HG03066 (cell line): Measurements from ENCODE around the gene ZNF418.

Experiments used
- ATAC-seq: cut with Tn5 transposase; IDR thresholded peaks from one replicate; pipeline ENCODE4 v1.9.1; 2021; ENCODE audit warnings: low read depth; ENCODE audit not compliant: unreplicated experiment

Gene ZNF418

DNA sequence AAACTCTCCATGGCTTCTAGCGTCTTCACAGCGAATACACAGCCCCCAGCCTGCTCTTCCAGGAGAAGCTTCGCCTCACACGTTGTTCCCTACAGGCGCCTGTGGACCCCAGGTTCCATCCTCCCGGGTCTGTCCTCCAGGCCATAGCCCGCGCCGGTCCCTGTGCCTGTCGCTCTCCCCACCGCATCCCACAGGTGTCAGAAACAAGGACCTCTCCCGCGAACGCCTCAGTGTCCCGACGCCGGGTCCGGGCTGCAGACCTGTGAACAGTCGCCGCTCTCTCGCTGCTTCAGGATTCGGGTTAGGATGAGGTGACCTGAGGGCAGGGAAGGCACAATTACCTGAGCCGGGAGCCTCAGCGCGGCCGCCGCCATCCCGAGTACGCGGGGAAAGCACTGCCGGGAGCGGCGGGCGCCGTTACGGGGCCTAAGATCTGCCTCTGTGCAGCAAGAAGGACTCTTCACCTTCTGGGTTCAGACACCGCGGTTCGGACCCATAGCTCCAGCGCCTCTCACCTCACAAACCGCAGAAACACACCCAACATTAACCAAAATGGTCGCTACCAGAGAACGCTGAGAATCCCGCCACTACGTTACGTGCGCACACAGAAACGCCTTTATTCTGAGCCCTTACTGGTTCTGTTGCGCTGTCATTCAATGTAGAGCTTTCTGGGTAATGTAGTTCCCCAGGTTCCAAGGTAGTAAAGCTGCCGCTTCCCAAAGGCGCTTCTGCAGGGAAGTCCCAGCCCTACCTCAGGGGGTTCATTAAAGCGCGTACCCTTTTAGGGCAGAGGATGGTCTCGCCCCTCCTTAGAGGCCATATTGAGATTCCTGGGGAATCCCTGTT lies at the start of gene ZNF418:
Gene ZNF418 (minus strand): TSS at position 583 of the 846 bp plus-strand sequence. CDS start 1,580 bp downstream, outside the sequence.
- peak; percentile 60 for ATAC-seq

DNA sequence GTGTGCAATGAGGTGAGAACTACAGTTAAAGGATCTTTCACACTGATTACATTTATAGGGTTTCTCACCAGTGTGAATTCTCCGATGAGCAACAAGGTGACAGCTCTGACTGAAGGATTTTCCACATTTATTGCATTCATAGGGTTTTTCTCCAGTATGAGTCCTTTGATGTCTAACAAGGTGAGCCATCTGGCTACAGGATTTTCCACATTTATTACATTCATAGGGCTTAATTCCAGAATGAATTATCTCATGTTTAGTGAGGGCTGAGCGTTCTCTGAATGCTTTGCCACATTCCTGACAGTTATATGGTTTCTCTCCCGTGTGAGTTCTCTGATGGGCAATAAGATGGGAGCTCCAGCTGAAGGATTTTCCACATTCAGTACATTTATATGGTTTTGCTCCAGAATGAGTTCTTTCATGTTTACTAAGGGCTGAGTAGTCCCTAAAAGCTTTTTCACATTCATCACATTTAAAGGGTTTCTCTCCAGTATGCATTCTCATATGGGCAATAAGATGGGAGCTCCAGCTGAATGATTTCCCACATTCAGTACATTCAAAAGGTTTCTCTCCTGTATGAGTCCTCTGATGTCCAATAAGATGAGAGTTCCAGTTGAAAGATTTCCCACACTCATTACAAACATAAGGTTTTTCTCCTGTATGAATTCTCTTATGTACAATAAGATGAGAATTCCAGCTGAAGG lies 43.5 kb upstream of the ZNF418 start:
- ATAC-seq = no peak

DNA sequence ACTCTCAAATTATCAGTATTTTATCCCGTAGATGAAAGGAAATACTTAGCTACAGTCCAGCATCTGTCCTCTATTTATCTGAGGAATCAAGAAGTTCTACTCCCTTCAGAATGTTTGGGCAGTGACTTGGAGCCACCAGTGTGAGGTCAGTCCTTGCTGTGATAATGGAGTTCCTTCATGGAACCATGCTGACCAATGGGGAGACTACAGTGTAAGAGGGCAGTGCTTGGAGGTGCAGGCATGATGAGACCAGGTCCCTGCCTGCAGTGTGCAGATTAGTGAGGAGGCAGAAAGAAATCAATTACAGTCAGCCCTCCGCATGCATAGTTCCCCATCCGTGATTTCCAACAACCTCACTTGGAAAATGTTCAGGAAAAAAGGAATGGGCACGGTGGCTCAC lies 39.2 kb upstream of the ZNF418 start, which contains the start of gene C19orf18:
Gene C19orf18 (minus strand): TSS at position 101 of the 400 bp plus-strand sequence. CDS start 102 bp downstream, outside the sequence.
- no peak for ATAC-seq

DNA sequence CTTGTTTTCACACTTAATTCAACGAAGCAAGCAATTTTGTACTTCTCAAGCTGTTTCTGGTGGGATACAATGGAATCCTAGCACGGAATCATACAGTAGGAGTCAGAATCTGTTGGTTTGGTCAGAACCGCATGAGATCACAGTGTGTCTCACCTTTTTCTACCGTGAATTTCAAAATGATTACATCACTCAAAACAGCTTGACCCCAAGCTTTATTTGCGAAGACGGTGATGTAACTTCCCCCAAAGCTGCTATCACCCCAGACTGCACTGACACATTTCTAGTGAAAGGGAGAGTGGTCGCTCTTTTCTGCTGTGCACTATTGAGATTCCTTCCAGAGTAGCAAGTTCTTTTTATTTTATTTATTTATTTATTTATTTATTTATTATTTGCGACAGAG lies 29.6 kb upstream of the ZNF418 start:
- ATAC-seq = no peak

DNA sequence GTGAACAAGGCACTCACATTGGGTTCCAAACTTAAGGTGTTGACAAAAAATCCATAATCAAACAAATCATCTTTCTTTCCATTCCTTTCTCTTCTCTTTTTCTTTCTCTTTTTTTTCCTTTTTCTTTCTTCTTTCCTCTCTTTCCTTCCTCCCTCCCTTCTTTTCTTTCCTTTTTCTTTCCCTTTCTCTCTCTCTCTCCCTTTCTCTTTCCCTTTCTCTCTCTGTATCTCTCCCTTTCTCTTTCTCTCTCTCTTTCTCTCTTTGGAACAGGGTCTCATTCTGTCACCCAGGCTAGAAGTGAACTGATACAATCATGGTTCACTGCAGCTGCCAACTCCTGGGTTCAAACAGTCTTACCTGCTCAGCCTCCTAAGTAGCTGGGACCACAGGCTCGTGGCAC lies 26.6 kb upstream of the ZNF418 start:
- no peak for ATAC-seq

DNA sequence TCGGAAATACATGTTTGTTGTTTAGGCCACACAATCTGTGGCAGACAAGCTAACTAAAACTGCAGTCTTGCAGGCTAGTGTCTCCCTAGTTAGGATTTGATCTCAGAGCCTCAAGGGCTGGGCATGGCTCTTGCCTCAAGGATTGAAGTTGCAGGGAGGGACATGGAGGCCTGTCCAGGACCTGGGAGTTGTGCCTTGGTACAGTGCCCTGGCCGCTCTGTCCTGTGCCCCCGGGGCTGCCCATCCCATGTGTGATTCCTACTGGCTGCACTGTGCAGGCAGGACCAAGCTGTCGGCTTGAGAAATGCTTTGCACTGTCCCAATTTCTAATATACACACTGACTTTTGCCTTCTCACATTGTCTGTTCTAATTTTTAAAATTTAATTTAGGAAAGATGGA lies 19.8 kb upstream of the ZNF418 start:
- no peak for ATAC-seq

DNA sequence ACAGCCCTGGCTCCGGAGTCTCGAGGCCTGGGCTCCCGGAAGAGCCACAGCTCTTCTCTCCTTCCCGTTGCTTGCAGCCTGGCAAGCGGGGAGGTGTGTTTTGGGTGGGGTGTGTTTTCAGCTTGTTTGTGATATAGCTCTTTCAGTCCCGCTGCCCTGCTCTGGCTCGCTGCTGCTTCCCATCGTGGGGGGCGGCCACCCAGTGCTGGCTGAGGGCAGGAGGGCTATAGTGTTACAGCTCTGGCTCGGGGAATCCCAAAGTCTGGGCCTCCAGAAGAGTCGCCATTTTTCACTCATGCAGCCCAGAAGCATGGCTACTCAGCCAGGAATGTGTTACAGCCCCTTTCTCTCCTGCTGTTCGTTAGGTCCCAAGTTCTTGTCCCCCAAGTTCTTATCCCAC lies 14.5 kb upstream of the ZNF418 start:
- no peak for ATAC-seq

DNA sequence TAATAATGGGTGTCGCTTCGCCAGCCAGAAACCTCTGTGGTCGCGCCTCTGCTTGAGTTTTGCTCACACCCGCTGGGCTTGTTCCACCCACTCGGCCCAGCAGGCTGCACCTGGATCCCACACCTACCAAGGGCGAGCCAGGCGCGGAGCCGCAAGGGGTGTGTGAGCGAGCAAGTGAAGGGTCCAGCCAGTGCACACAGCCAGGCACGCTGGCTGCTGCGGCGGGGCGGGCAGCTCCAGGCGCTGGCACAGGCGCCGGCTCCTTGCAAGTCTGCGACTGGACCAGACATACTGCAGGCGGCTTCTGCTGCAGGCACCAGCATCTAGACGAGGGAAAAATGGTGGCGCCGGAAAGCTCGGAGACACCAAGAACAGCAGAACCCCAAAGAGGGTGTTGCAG lies 14.1 kb upstream of the ZNF418 start:
- ATAC-seq = no peak

DNA sequence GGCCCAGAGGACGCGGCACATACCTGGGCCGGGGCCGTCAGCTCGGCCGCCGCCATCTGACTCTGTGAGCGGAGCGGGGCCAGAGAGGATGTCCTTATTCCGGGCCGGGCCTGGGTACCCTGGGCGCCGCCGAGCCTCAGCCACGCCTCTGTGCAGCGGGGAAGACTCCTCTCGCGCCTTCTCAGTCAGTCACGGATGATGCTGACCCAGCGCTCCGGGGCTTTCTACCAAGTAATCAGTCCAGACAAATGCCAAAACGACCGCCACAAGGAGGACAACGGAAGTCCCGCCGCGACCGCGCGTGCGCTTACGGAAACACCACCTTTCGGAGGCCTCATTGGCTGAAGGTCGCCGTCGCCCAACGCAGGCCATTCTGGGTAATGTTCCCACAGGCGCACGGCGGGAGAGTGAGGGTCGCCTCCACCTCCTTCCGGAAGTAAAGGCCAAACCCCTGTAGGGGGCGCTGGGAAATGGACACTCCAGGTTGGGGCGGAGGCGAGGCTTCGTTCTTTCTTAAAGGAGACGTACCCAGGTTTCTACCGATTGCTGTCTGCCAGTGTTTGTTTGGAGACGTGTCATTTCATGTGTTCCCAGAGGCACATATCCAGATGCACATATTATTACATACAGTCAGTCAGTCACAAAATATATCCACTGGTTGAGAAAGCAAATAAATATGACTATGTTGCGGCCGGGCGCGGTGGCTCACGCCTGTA lies 12.4 kb upstream of the ZNF418 start, which contains the start of gene ZNF256:
Gene ZNF256 (minus strand): TSS at position 288 of the 716 bp plus-strand sequence. CDS start 232 bp downstream, at position 56.
- ATAC-seq = peak; percentile 86

DNA sequence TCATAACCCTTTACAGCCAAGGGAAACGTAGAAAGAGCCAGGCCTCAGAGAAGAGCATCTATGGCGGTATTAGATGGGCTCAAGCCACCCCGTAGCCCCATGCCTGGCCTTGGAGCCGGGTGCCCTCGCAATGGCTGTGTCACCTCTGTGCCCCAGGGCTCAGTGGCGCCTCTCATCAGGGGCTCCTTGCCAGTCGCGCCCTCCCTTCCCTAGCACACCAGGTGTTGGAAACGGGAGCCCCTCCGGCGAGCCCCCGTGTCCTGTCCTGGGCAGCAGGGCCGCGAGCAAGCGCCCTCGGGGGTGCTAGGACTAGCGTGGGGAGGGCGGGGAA lies 11.9 kb upstream of the ZNF418 start:
- peak; percentile 28 for ATAC-seq

DNA sequence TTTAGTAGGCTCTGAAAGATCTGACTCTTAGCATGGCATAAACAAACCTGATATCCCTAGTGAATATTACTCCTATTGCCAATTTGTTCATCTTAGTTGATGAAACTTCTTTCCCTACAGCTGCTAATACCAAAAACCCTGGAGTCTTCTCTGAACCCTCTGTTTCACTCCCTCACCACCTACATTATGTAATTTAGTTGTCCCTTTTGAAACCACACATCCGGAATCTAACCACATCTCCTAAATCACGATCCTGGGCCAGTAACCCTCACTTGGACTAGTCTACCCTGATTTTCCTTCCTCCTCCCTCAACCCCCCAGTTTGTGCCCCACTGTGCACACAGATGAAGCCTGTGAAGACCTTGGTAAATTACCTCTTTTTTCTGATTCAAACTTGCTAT lies 11.1 kb upstream of the ZNF418 start:
- no peak for ATAC-seq

DNA sequence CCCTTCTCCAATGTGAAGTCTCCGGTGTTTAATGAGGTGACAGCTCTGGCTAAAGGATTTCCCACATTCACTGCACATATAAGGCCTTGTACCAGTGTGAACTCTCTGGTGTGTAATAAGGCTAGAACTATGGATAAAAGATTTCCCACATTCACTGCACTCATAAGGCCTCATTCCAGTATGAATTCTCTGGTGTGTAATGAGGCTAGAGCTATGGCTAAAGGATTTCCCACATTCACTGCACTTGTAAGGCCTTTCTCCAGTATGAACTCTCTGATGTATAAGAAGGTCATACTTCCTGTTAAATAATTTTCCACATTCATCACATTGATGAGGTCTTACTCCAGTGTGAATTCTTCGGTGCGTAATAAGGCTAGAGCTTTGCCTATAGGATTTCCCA lies 6.4 kb upstream of the ZNF418 start:
- no peak for ATAC-seq

DNA sequence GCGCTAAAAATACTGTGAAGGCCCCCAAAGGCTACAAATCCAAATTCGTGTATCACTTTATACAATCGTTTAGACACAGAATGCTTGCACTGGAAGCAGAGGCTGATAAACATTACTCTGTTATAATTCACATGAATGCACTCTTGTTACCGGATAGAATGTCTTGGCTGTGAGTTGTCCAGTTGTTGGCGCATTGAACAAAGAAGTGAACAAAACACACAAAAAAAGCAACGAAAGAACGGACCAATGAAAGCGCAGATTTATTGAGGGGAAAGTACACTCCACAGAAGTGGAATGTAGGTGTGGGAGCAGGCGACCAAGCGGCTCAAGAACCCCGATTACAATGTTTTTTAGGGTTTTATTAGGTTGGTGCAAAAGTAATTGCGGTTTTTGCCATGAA lies 529 bp upstream of the ZNF418 start:
- no peak for ATAC-seq

DNA sequence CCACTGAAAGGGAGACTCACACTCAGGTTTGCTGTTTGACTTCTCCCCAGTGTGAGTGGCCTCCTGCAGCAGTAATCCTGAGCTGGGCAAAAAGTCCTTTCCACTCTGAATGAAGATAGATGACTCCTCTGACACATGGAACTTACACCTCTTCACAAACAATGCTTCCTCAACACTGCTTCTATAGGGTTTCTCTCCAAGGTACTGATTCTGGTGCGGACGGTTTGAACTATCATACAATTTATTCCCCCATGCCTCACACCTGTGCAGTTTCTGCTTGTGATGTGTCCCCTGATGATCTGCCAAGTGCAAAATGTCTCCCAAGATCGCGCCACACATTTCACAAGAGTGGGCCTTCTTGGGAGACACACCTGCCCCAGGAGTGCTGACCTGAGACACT lies 7.6 kb downstream of the ZNF418 start:
- no peak for ATAC-seq

DNA sequence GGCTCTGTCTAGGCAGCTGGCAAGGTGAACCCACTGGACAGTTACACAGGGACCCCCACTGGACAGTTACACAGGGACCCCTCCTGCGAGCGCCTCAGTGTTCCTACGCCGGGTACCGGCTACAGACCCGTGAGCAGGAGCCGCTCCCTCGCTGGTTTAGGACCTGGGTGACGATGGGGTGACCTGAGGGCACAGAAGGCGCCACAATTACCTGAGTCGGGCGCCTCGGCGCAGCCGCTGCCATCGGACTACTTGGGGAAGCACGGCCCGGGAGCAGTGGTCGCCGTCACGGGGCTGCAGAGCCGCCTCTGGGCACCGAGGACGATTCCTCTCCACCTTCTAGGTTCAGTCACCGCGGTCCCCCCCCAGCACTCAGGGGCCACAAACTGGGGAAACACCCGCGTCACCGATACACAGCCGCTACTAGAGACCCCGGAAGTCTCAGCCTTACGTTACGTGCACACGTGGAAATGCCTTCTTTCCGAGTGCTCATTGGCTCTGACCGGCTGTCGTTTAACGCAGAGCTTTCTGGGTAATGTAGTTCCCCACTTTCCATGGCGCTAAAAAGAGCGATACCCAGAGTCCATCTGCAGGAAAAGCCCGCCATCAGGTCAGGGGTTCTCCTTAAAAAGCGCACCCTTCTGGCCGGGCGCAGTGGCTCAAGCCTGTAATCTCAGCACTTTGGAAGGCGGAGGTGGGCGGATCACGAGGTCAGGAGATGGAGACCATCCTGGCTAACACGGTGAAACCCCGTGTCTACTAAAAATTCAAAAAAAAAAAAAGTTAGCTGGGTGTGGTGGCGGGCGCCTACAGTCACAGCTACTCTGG lies 18.8 kb downstream of the ZNF418 start, which contains the start of gene ZNF417:
Gene ZNF417 (minus strand): TSS at position 425 of the 828 bp plus-strand sequence. CDS start 181 bp downstream, at position 244.
- ATAC-seq = peak; percentile 95

DNA sequence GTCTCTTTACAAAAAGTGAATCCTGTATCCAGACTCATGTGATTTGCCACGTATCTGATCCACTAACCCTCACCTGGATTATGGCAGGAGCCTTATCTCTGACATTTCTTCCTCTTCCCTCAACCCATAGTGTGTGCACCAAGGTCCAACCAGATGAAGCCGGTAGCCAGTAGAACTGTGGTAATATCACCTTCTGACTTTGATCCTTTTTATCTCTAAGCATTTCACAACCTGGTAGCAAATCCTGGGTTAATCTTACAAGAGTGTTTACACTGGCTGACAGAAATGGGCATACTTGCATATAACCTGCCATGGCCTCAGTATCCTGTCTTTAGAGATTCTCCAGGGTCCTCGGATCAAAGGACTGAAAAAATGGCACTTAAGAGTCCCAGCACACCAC lies 20.7 kb downstream of the ZNF418 start:
- ATAC-seq = no peak

DNA sequence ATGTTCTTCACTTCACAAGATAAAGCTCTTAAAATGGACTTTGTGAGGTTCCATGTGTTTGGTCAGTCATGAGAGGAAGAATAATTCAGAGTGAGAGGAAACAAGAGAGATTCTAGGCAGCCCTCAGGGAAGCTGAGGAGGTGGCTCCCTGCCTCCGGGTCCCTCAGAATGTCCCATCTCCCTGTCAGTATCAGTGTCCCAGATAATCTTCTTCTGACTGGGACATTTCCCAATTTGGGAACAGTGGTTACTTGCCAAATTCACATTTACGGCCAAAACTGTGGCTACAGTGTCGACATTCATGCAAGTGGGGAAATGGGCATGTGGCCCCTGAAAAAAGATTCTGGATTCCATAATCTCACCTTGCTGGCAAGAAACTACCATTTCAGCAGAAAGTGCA lies 27.8 kb downstream of the ZNF418 start:
- no peak for ATAC-seq

DNA sequence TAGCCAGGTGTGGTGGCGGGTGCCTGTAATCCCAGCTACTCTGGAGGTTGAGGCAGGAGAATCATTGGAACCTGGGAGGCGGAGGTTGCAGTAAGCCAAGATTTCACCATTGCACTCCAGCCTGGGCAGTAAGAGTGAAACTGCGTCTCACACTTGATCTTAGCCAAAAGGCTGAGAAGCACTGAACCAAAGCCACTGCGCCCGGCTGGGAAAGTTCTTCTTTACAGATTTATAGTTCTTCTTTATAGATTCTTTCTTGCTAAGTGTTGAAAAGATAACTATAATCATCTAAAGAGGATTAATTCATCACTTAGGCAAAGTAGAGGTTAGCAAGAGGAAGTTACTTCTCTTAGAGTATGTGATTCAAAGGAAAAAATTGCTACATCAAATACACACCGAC lies 29.9 kb downstream of the ZNF418 start:
- no peak for ATAC-seq

DNA sequence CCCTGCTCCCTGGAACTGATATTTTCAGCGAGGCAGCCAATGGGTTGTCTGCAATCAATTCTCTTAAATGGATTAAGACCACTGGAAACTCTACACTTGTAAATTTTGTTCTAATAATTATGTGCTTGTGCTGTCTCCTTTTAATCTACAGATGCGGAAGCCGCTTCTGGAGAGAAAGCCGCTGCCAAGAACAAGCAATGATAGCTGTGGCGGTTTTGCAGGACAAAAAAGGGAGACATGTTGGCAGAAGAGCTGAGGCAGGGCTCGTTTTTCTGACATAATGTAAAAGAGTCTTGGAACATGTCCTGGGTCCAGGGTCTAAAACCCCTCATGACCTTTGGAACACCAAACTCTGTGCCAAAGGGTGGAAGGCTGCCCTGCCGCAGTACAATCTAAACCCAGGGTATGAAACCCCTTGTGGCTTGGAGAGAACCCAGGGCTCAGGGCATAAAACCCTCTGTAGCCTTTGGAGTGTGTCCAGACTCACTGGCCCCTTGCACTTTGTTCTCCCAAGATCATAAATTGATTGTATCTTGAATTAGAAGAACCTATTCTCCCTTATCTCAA lies 31.5 kb downstream of the ZNF418 start:
- no peak for ATAC-seq

DNA sequence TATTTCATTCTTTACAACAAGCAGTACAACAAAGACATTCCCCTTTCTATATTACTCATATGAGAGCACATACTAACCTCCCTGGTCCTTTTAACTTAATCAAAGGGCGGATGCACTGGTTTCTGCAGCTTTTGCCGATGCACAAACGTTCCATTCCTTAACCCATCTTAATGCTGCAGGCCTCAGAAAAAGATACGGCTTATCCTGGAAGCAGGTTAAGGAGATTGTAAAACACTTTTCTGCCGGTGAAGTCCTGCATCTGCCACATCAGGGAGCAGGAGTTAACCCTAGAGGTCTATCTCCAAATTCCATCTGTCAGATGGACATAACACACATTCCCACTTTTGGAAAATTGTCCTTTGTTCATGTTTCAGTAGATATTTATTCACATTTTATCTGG lies 34.9 kb downstream of the ZNF418 start:
- ATAC-seq = no peak
